ENCODE measurements around the gene ANKS1A. TPM values are rescaled to one million over a fixed set of nuclear protein-coding genes. Genes with fewer than 3 reads are reported as not detected.
A peak's percentile ranks its signal among the peaks of the same experiment; 100 is the strongest.

Gene ANKS1A
- polyA plus RNA-seq, 3 donors from 2014 or later: 1.3 to 4.3 (median 1.6) TPM

GRCh38 chr6:35077713-35078105 is 188.7 kb downstream of the ANKS1A start:
- Mint-ChIP-seq H3K4me1 (no peaks in the 10 kb centered on the region), H3K36me3 (peaks cover 0 to 23% (median 14%) of the 10 kb centered on the region in 3 donors), H3K27ac (no peak overlapping the region), H3K9me3 (no peaks in the 10 kb centered on the region), H3K27me3 (ENCODE audit: low read depth in 3 of 3) (peaks cover 0 to 1% (median 0%) of the 10 kb centered on the region in 3 donors), H3K4me3 (no peak overlapping the region)
- DNase-seq: no peak

DNA sequence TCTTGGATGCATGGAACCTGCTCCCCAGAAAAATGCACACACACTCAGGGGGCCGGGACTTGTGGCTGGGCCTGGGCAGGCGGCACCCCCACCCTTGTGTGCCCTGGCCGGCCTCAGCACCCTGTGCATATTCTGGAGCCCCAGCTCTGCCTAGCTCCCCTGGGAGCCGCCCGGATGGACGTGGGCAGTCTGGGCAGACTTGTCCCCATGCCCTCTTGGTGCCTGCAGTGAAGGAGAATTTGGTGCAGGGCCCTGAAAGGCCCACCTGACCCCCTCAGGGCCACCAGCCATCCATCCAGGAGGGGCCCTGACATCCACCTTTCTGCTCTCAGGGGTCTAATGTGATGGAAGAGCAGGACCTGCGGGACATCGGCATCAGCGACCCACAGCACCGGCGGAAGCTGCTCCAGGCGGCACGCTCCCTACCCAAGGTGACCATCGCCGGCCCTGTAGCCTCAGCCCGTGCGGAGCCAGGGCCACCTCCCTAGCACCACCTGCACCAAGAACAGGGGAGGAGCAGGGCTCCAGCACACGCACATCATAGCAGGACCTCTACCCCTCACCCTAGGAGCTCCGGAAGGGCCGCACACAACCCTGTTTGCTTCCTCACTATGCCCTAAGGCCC is 189.3 kb downstream of the ANKS1A start:
- Mint-ChIP-seq H3K27ac (no peak overlapping the region), H3K27me3 (ENCODE audit: low read depth in 3 of 3) (peaks cover 0 to 1% (median 0%) of the 10 kb centered on the region in 3 donors), H3K4me1 (no peaks in the 10 kb centered on the region), H3K4me3 (no peak overlapping the region), H3K36me3 (peaks cover 0 to 23% (median 14%) of the 10 kb centered on the region in 3 donors), H3K9me3 (no peaks in the 10 kb centered on the region)
- no peak for DNase-seq

DNA sequence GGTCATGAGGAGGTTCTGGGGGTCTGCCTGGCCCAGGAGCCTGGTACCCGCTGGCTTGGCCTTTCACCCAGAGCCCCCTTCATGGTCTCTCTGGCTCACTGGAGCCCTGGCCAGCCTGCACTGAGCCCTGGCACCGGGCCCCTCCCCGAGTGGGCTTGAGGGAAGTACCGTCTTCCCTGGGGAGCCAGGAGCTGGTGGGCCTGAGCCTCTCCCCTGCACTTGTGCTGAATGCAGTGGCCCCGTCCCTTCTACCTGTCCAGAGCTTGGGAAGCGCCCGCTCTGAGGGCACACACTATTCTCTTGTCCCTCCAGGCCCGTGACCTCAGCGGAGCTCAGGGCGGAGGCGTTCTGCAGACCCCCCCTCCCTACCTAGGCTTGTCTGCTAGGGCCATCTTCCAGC is 189.8 kb downstream of the ANKS1A start:
- Mint-ChIP-seq H3K4me1 (no peaks in the 10 kb centered on the region), H3K9me3 (no peaks in the 10 kb centered on the region), H3K27ac (no peak overlapping the region), H3K27me3 (ENCODE audit: low read depth in 3 of 3) (peaks cover 0 to 1% (median 0%) of the 10 kb centered on the region in 3 donors), H3K36me3 (peaks cover 0 to 23% (median 13%) of the 10 kb centered on the region in 3 donors), H3K4me3 (no peak overlapping the region)
- DNase-seq: no peak

DNA sequence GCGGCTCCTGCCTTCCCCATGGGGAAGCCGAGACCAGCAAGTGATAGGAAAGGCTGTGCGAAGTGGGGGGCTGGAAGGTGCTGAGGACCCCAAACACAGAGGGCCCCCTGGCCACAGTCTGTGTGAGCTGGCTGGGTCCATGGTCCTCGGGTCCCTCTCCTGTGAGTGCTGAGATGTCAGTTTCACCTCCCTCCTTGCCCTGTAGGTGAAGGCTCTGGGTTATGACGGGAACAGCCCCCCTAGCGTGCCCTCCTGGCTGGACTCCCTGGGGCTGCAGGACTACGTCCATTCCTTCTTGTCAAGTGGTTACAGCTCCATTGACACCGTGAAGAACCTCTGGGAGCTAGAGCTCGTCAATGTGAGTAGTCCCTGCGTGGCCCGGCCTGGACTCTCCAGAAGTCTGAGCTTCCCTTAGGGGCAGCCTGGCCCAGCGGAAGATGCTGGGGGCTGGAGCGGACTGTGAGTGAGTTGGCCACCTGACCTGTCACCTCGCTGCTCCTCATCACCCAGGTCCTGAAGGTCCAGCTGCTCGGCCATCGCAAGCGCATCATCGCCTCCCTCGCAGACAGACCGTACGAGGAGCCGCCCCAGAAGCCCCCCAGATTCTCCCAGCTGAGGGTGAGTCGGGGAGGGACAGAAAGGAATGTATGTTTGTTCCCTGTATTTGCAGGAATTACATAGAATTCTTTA is 190.4 kb downstream of the ANKS1A start:
- no peaks in the 10 kb centered on the region for H3K9me3 Mint-ChIP-seq
- no peaks in the 10 kb centered on the region for H3K4me1 Mint-ChIP-seq
- H3K27me3 Mint-ChIP-seq (ENCODE audit: low read depth in 3 of 3): peaks cover 0 to 1% (median 0%) of the 10 kb centered on the region in 3 donors
- peaks cover 0 to 23% (median 10%) of the 10 kb centered on the region in 3 donors for H3K36me3 Mint-ChIP-seq
- no peak overlapping the region for H3K4me3 Mint-ChIP-seq
- H3K27ac Mint-ChIP-seq: no peak overlapping the region
- no peak for DNase-seq

DNA sequence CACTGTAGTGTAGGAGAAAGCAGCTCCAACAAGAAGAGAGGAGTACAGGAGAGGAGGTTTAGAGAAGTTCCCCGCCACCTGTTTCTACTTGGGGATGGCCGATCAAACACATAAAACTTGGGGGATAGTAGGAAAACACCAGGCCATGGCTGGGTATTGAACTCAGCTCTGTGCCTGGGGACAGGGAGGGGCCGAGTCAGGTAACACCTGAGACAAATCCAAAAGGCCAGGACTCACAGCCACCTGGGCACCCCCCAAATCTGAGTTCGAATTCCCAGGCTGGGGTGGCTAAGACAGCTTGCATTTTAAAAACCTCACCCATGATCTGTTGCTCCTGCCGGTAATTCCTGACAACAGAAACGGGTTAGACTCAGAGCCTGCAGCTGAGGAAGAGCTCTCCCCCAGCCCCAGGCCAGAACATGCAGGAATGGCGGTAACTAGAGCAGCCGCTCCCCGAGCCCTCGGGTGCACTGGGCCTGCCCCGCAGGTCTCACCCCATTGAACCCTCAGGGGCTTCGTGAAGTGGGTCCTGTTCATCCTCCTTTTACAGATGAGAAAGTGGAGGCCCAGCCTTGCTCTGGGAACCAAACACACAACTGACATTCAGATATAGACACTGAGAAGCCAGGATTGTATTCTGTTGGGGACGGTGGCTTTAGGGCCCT is 191.1 kb downstream of the ANKS1A start:
- no peak for DNase-seq
- Mint-ChIP-seq H3K4me3 (no peak overlapping the region), H3K27ac (no peak overlapping the region), H3K4me1 (no peaks in the 10 kb centered on the region), H3K27me3 (ENCODE audit: low read depth in 3 of 3) (peaks cover 0 to 1% (median 0%) of the 10 kb centered on the region in 3 donors), H3K9me3 (no peaks in the 10 kb centered on the region), H3K36me3 (peaks cover 0 to 19% (median 7%) of the 10 kb centered on the region in 3 donors)

DNA sequence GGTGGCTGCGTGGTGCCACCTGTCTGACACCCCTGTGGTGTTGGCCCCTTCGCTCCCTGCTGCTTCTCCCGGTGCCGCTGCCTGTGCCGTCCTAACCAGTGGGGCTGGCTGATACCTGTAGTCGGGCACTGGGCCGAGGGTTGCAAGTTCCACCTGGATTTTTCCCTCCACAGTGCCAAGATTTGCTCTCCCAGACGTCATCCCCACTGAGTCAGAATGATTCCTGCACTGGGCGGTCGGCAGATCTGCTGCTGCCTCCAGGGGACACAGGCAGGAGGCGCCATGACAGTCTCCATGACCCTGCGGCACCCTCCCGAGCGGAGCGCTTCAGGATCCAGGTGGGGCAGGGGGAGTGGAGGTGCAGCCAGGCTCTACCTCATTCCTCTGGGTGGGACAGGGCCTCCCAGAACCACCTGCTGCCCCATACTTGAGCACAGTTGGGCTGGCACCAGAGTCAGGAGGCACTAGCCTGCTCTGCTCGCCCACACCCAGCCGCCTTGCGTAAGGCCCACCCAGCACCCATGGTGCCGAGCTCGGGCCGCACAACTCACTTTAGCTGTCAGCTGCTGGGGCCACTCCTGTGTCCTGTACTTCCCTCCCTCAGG is 191.9 kb downstream of the ANKS1A start:
- Mint-ChIP-seq H3K27ac (no peak overlapping the region), H3K4me1 (no peaks in the 10 kb centered on the region), H3K27me3 (ENCODE audit: low read depth in 3 of 3) (no peaks in the 10 kb centered on the region), H3K9me3 (no peaks in the 10 kb centered on the region), H3K4me3 (no peak overlapping the region), H3K36me3 (peaks cover 0 to 23% (median 7%) of the 10 kb centered on the region in 3 donors)
- DNase-seq: no peak

GRCh38 chr6:35081426-35081851 is 192.4 kb downstream of the ANKS1A start:
- Mint-ChIP-seq H3K36me3 (peaks cover 4 to 23% (median 11%) of the 10 kb centered on the region in 3 donors), H3K27me3 (ENCODE audit: low read depth in 3 of 3) (peaks cover 0 to 2% (median 2%) of the 10 kb centered on the region in 3 donors), H3K9me3 (no peaks in the 10 kb centered on the region), H3K4me1 (no peaks in the 10 kb centered on the region), H3K27ac (no peak overlapping the region), H3K4me3 (no peak overlapping the region)
- DNase-seq: no peak

DNA sequence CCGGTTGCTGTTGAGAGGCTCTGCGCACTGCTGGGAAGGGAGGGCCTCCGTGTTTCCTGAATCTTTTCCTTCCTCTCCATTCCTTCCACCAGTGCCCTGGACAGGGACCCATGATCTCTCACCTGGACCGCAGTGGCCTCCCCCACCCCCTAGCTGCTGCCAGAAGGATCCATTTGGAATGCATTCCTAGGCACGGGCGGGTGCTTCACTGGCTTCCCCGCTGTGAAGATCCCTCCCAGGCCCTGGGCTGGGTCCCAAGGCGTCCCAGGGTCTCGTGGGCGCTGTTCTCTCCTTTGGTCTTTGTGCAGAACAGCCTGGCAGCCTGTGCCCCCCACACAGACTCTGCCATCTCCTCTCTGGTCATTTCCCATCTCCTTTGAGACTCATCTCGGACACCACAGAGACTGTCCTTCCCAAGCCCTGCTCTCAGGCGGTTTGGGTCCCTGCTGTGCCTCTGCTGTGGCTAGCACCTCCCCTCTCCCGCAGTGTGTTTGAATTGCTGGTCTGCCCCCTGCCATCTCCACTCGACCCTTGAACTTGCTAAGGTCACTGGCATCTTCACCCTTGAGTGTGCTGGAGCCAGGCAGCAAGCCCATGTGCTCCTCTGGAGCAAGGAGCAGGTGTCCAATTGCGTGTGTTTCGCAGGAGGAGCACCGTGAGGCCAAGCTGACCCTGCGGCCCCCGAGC is 193.1 kb downstream of the ANKS1A start:
- DNase-seq: no peak
- Mint-ChIP-seq H3K27ac (peak overlapping the region in 1 of 6 donors; percentile 64), H3K4me1 (no peaks in the 10 kb centered on the region), H3K36me3 (peaks cover 8 to 18% (median 11%) of the 10 kb centered on the region in 3 donors), H3K9me3 (no peaks in the 10 kb centered on the region), H3K4me3 (no peak overlapping the region), H3K27me3 (ENCODE audit: low read depth in 3 of 3) (peaks cover 0 to 2% (median 2%) of the 10 kb centered on the region in 3 donors)

DNA sequence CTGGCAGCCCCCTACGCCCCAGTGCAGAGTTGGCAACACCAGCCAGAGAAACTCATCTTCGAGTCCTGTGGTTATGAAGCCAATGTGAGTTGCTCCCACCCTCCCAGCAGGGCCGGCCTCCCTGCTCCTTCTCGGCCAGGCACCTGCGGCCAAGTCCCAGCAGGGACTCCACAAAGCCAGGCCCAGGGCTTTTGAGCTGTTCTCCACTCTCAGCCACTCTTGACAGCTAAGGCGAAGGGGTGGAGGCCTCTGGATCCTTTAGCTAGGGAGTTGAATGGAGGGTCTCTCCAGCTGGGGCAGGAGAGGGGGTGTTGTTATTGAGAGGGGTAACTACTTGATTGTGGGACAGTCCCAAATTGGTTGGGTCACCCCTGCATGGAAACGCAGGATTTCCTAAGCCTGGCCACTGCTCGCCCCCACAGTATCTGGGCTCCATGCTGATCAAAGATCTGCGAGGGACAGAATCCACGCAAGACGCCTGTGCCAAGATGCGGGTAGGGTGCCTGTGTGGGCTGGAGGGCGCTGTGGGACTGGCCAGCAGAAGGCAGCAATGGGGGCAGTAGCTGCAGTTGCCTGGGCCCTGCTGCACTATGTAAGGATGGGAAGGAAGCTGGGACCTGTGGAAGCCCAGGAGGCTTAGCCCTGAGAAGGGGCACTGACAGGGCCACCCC is 193.8 kb downstream of the ANKS1A start:
- Mint-ChIP-seq H3K9me3 (no peaks in the 10 kb centered on the region), H3K36me3 (peaks cover 11 to 24% (median 13%) of the 10 kb centered on the region in 3 donors), H3K27ac (no peak overlapping the region), H3K27me3 (ENCODE audit: low read depth in 3 of 3) (peaks cover 0 to 2% (median 2%) of the 10 kb centered on the region in 3 donors), H3K4me3 (no peak overlapping the region), H3K4me1 (no peaks in the 10 kb centered on the region)
- no peak for DNase-seq

DNA sequence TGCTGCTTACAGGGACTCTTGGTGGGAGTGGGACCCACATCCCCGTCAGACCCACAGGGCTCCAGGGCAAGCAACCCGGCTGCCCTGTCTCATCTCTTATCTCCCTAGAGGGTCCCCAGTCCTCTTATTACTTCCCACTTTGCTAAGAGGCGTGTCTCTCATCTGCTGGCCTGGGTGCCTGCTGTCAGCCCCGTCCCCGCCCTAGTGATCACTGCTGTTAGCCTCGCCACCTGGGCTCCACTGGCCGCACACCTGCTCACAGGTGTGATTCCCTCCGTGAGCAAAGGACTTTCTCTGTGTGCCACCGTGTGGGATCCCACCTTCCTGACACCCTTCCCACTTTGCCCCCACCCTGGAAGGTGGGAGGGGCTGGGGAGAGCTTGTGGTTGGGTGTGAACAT is 194.5 kb downstream of the ANKS1A start:
- Mint-ChIP-seq H3K9me3 (no peaks in the 10 kb centered on the region), H3K36me3 (peaks cover 11 to 24% (median 16%) of the 10 kb centered on the region in 3 donors), H3K27me3 (ENCODE audit: low read depth in 3 of 3) (peaks cover 0 to 2% (median 2%) of the 10 kb centered on the region in 3 donors), H3K4me1 (no peaks in the 10 kb centered on the region), H3K27ac (no peak overlapping the region), H3K4me3 (no peak overlapping the region)
- DNase-seq: no peak

DNA sequence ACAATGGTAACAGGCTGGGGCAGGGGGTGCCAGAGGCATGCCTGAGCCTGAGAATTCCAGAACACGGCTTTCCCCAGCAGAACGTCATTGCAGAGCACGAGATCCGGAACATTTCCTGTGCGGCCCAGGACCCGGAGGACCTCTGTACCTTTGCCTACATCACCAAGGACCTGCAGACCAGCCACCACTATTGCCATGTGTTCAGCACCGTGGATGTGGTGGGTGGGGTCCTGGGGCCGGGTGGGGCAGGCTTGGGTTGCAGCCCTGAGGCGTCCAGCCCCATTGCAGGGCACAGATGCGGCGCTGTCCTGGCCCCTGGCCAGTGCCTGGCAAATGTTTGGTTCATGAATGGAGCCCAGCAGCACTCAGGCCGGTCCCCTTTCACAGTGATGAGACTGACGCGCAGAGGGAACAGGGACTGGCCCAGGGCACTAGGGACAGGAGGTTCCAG is 195.0 kb downstream of the ANKS1A start:
- H3K27ac Mint-ChIP-seq: no peak overlapping the region
- peaks cover 0 to 2% (median 2%) of the 10 kb centered on the region in 3 donors for H3K27me3 Mint-ChIP-seq (ENCODE audit: low read depth in 3 of 3)
- no peaks in the 10 kb centered on the region for H3K9me3 Mint-ChIP-seq
- no peak for DNase-seq
- H3K36me3 Mint-ChIP-seq: peaks cover 11 to 24% (median 16%) of the 10 kb centered on the region in 3 donors
- no peak overlapping the region for H3K4me3 Mint-ChIP-seq
- no peaks in the 10 kb centered on the region for H3K4me1 Mint-ChIP-seq

DNA sequence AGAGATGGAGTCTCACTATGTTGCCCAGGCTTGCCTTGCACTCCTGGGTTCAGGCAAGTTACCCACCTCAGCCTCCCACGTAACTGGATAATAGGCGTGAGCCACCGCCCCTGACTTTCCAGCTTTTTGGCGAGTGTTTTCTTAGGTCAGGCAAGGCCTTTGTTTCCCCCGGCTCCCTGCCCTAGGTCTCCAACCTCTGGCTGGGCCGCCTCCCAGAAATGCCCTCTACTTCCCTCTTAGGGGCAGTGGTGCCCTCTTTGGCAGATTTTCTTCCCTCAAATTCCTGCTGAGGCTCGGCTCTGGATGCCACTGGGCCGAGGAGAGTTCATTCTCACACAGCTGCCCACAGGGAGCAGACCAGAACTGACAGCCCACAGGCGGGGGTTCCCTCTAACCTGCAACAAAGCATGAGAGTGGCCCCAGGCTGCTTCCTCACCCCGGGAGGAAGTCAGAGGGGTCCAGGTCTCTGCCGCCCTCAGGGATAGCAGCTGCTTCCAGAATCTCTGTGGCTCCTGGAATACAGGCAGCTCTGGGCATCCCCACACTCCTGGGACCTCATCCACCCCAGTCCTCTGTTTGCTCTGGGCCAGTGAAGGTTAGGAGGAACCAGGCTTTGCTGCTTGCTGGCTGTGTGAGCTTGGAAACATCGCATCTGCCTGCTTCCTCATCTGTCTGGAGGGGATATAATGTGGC is 195.6 kb downstream of the ANKS1A start:
- H3K4me3 Mint-ChIP-seq: no peak overlapping the region
- no peak for DNase-seq
- peaks cover 11 to 24% (median 16%) of the 10 kb centered on the region in 3 donors for H3K36me3 Mint-ChIP-seq
- H3K4me1 Mint-ChIP-seq: peaks cover 0 to 1% of the 10 kb centered on the region in 2 donors
- H3K27me3 Mint-ChIP-seq (ENCODE audit: low read depth in 3 of 3): peaks cover 0 to 2% (median 2%) of the 10 kb centered on the region in 3 donors
- H3K9me3 Mint-ChIP-seq: no peaks in the 10 kb centered on the region
- H3K27ac Mint-ChIP-seq: no peak overlapping the region

Measured in immature natural killer cell (primary cell).